GM19324 (cell line): Measurements from ENCODE around the gene DDX17.
"Not testable (repeated sequence)": the region's sequence is repeated elsewhere in the genome, so short reads cannot be mapped to it uniquely, and the experiment has no call there.

Experiments used
- ATAC-seq: cut with Tn5 transposase; IDR thresholded peaks from one replicate; pipeline ENCODE4 v1.9.1; 2021; ENCODE audit warnings: mild to moderate bottlenecking, moderate library complexity; ENCODE audit not compliant: unreplicated experiment, low FRiP score

Gene DDX17

GRCh38 chr22:38494498-38494897 is 11.6 kb downstream of the DDX17 start:
- ATAC-seq, result no peak

- no peak for ATAC-seq
These were observed 14.3 kb downstream of the DDX17 start for GRCh38 chr22:38491707-38492348.

GRCh38 chr22:38490915-38491314 is 15.2 kb downstream of the DDX17 start:
- ATAC-seq, result no peak

- ATAC-seq, result no peak
These were observed 15.6 kb downstream of the DDX17 start for GRCh38 chr22:38490475-38490874.

- no peak for ATAC-seq
These were observed 16.5 kb downstream of the DDX17 start for GRCh38 chr22:38489561-38490145.

- ATAC-seq, result no peak
These were observed 17.0 kb downstream of the DDX17 start for GRCh38 chr22:38489142-38489541.

GRCh38 chr22:38487946-38488345 is 18.2 kb downstream of the DDX17 start:
- ATAC-seq, result no peak

- ATAC-seq, result no peak
These were observed 20.3 kb downstream of the DDX17 start for GRCh38 chr22:38485783-38486182.

- no peak for ATAC-seq
These were observed 21.9 kb downstream of the DDX17 start for GRCh38 chr22:38484244-38484643.

GRCh38 chr22:38482662-38483308 is 23.3 kb downstream of the DDX17 start:
- ATAC-seq, result no peak

GRCh38 chr22:38481871-38482332 is 24.2 kb downstream of the DDX17 start:
- ATAC-seq, result no peak

- ATAC-seq, result no peak
These were observed 24.8 kb downstream of the DDX17 start for GRCh38 chr22:38481162-38481870.

- no peak for ATAC-seq
These were observed 26.8 kb downstream of the DDX17 start for GRCh38 chr22:38479096-38479837.

GRCh38 chr22:38477585-38477984 is 28.5 kb downstream of the DDX17 start:
- no peak for ATAC-seq

- no peak for ATAC-seq
These were observed 32.0 kb downstream of the DDX17 start for GRCh38 chr22:38474003-38474607.

GRCh38 chr22:38471237-38471636 is 34.9 kb downstream of the DDX17 start:
- ATAC-seq, result no peak

- ATAC-seq, result not testable (repeated sequence)
These were observed 35.9 kb downstream of the DDX17 start for GRCh38 chr22:38470179-38470578.

- ATAC-seq, result no peak
These were observed 36.8 kb downstream of the DDX17 start for GRCh38 chr22:38469306-38469781.

- no peak for ATAC-seq
These were observed 37.4 kb downstream of the DDX17 start for GRCh38 chr22:38468443-38469305.
